ENCODE data around the gene SLC51A. TPM values are rescaled to one million over a fixed set of nuclear protein-coding genes. Genes with fewer than 3 reads are reported as not detected.

SLC51A gene
- total RNA-seq, 6 donors from 2014 or later: 0.89 to 3.2 (median 1.1) TPM

GRCh38 chr3:196225763-196226364, 9.5 kb downstream of the SLC51A start:
- H3K4me1 ChIP-seq: peaks cover 0 to 11% (median 1%) of the 10 kb centered on the region in 4 donors
- ATAC-seq (ENCODE audit: low FRiP score in 2 of 2) (no peak), DNase-seq (no peak)
- no peaks in the 10 kb centered on the region for H3K36me3 ChIP-seq
- H3K9me3 ChIP-seq: no peaks in the 10 kb centered on the region
- 85 to 87% methylated on average over 15 of the region's 15 CpGs for WGBS, 2 donors
- no peak overlapping the region for H3K4me3 ChIP-seq
- no peak for TF ChIP-seq CTCF (IDR thresholded peaks at IDR 0.05)
- no peak for TF ChIP-seq POLR2AphosphoS5 (IDR thresholded peaks at IDR 0.05)
- TF ChIP-seq EP300 (IDR thresholded peaks at IDR 0.05): no peak
- no peak for TF ChIP-seq POLR2A (IDR thresholded peaks at IDR 0.05)
- no peak overlapping the region for H3K27ac ChIP-seq
- no peaks in the 10 kb centered on the region for H3K27me3 ChIP-seq

GRCh38 chr3:196227121-196227561, 10.8 kb downstream of the SLC51A start:
- Histone ChIP-seq H3K36me3 (no peaks in the 10 kb centered on the region), H3K9me3 (no peaks in the 10 kb centered on the region), H3K27ac (no peak overlapping the region), H3K4me1 (peaks cover 0 to 11% (median 1%) of the 10 kb centered on the region in 4 donors), H3K4me3 (no peak overlapping the region), H3K27me3 (no peaks in the 10 kb centered on the region)
- DNase-seq (no peak), ATAC-seq (ENCODE audit: low FRiP score in 2 of 2) (no peak)
- TF ChIP-seq EP300 (IDR thresholded peaks at IDR 0.05) (no peak), POLR2AphosphoS5 (IDR thresholded peaks at IDR 0.05) (no peak), POLR2A (IDR thresholded peaks at IDR 0.05) (no peak), CTCF (IDR thresholded peaks at IDR 0.05) (no peak)
- WGBS, 2 donors: 71 to 79% methylated on average over 12 to 14 of the region's 14 CpGs

GRCh38 chr3:196227629-196228493, 11.5 kb downstream of the SLC51A start:
- no peak for TF ChIP-seq EP300 (IDR thresholded peaks at IDR 0.05)
- no peak for DNase-seq
- H3K36me3 ChIP-seq: no peaks in the 10 kb centered on the region
- H3K4me1 ChIP-seq: peaks cover 0 to 11% (median 1%) of the 10 kb centered on the region in 4 donors
- no peaks in the 10 kb centered on the region for H3K27me3 ChIP-seq
- no peak overlapping the region for H3K27ac ChIP-seq
- no peaks in the 10 kb centered on the region for H3K9me3 ChIP-seq
- 57 to 59% methylated on average over 20 to 24 of the region's 24 CpGs for WGBS, 2 donors
- ATAC-seq (ENCODE audit: low FRiP score in 2 of 2): peak; percentile 32 to 52
- no peak overlapping the region for H3K4me3 ChIP-seq

GRCh38 chr3:196232154-196232881, 16.0 kb downstream of the SLC51A start:
- Histone ChIP-seq H3K4me1 (peaks cover 0 to 9% (median 0%) of the 10 kb centered on the region in 4 donors), H3K4me3 (no peak overlapping the region), H3K27ac (no peak overlapping the region), H3K36me3 (peaks cover 0 to 14% (median 9%) of the 10 kb centered on the region in 4 donors), H3K9me3 (no peaks in the 10 kb centered on the region), H3K27me3 (no peaks in the 10 kb centered on the region)
- ATAC-seq (ENCODE audit: low FRiP score in 2 of 2): no peak
- 94% methylated on average over 12 of the region's 12 CpGs for WGBS, 2 donors
- TF ChIP-seq POLR2AphosphoS5 (IDR thresholded peaks at IDR 0.05): no peak
- TF ChIP-seq POLR2A (IDR thresholded peaks at IDR 0.05): no peak
- TF ChIP-seq EP300 (IDR thresholded peaks at IDR 0.05): no peak
- DNase-seq: no peak

GRCh38 chr3:196232882-196233251, 16.5 kb downstream of the SLC51A start:
- TF ChIP-seq EP300 (IDR thresholded peaks at IDR 0.05): no peak
- no peak for TF ChIP-seq POLR2AphosphoS5 (IDR thresholded peaks at IDR 0.05)
- TF ChIP-seq CTCF (IDR thresholded peaks at IDR 0.05): no peak
- TF ChIP-seq POLR2A (IDR thresholded peaks at IDR 0.05): no peak
- no peaks in the 10 kb centered on the region for H3K9me3 ChIP-seq
- no peak overlapping the region for H3K27ac ChIP-seq
- DNase-seq (no peak), ATAC-seq (ENCODE audit: low FRiP score in 2 of 2) (no peak)
- H3K27me3 ChIP-seq: no peaks in the 10 kb centered on the region
- no peak overlapping the region for H3K4me3 ChIP-seq
- H3K4me1 ChIP-seq: peaks cover 0 to 4% (median 0%) of the 10 kb centered on the region in 4 donors
- 73 to 80% methylated on average over 8 of the region's 8 CpGs for WGBS, 2 donors
- peaks cover 1 to 20% (median 13%) of the 10 kb centered on the region in 4 donors for H3K36me3 ChIP-seq
